IPS DF 19.7 (cell line): ENCODE results near the gene ERF.

ENCODE experiments used
- DNase-seq: peaks from one replicate; pipeline ENCODE4 v3.0.0-alpha.2; 2013; ENCODE audit warnings: low read depth, low spot score

The ERF gene

GRCh38 chr19:42287017-42287826, 32.3 kb upstream of the ERF start:
- DNase-seq = no peak

GRCh38 chr19:42286349-42287016, 31.6 kb upstream of the ERF start:
- DNase-seq = no peak

- DNase-seq = no peak
Observed at GRCh38 chr19:42285988-42286348, 31.0 kb upstream of the ERF start.

- DNase-seq = no peak
Observed at GRCh38 chr19:42285541-42285941, 30.6 kb upstream of the ERF start.

- no peak for DNase-seq
Observed at GRCh38 chr19:42284591-42285341, 29.8 kb upstream of the ERF start.

GRCh38 chr19:42284066-42284501, 29.2 kb upstream of the ERF start:
- DNase-seq = no peak

- DNase-seq = no peak
Observed at GRCh38 chr19:42283188-42284065, 28.5 kb upstream of the ERF start.

GRCh38 chr19:42282819-42283187, 27.9 kb upstream of the ERF start:
- no peak for DNase-seq

- no peak for DNase-seq
Observed at GRCh38 chr19:42281827-42282762, 27.2 kb upstream of the ERF start.

GRCh38 chr19:42281146-42281826, 26.4 kb upstream of the ERF start:
- DNase-seq = no peak

- DNase-seq = no peak
Observed at GRCh38 chr19:42280815-42281145, 25.9 kb upstream of the ERF start.

- DNase-seq = no peak
Observed at GRCh38 chr19:42279902-42280814, 25.2 kb upstream of the ERF start.

- DNase-seq = no peak
Observed at GRCh38 chr19:42279155-42279901, 24.4 kb upstream of the ERF start.

- no peak for DNase-seq
Observed at GRCh38 chr19:42278452-42279154, 23.7 kb upstream of the ERF start.

GRCh38 chr19:42277821-42278451, 23.0 kb upstream of the ERF start:
- DNase-seq = no peak

GRCh38 chr19:42276821-42277220, 21.9 kb upstream of the ERF start:
- no peak for DNase-seq

GRCh38 chr19:42276284-42276683, 21.4 kb upstream of the ERF start:
- DNase-seq = no peak
